ENCODE measurements around the gene METTL15. TPM values are rescaled to one million over a fixed set of nuclear protein-coding genes. Genes with fewer than 3 reads are reported as not detected.

Gene METTL15
- total and polyA plus RNA-seq, 2 of the 8 experiments (the other 6 are each of a cell fraction or from before 2014, with no cell fraction given): 5.4 to 10.5 TPM

DNA sequence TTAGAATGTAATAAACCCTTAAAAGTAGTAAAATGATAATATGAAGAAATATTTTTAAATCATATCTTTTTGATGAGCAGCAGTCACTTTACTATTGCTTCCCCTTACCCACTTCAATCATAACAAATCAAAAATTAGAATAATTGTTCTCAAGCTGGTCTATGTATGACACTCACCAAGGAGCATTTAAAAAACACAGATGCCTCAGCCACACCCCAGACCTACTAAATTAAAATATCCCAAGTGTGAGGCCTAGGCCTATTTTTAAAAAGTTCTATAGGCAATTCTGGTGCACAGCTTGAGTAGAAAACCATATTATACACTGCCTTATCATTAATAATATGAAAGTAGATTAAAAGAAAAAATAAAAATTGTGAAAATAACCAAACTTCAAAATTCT is 15.4 kb upstream of the METTL15 start (continued):
- TF ChIP-seq, protein P1, sequence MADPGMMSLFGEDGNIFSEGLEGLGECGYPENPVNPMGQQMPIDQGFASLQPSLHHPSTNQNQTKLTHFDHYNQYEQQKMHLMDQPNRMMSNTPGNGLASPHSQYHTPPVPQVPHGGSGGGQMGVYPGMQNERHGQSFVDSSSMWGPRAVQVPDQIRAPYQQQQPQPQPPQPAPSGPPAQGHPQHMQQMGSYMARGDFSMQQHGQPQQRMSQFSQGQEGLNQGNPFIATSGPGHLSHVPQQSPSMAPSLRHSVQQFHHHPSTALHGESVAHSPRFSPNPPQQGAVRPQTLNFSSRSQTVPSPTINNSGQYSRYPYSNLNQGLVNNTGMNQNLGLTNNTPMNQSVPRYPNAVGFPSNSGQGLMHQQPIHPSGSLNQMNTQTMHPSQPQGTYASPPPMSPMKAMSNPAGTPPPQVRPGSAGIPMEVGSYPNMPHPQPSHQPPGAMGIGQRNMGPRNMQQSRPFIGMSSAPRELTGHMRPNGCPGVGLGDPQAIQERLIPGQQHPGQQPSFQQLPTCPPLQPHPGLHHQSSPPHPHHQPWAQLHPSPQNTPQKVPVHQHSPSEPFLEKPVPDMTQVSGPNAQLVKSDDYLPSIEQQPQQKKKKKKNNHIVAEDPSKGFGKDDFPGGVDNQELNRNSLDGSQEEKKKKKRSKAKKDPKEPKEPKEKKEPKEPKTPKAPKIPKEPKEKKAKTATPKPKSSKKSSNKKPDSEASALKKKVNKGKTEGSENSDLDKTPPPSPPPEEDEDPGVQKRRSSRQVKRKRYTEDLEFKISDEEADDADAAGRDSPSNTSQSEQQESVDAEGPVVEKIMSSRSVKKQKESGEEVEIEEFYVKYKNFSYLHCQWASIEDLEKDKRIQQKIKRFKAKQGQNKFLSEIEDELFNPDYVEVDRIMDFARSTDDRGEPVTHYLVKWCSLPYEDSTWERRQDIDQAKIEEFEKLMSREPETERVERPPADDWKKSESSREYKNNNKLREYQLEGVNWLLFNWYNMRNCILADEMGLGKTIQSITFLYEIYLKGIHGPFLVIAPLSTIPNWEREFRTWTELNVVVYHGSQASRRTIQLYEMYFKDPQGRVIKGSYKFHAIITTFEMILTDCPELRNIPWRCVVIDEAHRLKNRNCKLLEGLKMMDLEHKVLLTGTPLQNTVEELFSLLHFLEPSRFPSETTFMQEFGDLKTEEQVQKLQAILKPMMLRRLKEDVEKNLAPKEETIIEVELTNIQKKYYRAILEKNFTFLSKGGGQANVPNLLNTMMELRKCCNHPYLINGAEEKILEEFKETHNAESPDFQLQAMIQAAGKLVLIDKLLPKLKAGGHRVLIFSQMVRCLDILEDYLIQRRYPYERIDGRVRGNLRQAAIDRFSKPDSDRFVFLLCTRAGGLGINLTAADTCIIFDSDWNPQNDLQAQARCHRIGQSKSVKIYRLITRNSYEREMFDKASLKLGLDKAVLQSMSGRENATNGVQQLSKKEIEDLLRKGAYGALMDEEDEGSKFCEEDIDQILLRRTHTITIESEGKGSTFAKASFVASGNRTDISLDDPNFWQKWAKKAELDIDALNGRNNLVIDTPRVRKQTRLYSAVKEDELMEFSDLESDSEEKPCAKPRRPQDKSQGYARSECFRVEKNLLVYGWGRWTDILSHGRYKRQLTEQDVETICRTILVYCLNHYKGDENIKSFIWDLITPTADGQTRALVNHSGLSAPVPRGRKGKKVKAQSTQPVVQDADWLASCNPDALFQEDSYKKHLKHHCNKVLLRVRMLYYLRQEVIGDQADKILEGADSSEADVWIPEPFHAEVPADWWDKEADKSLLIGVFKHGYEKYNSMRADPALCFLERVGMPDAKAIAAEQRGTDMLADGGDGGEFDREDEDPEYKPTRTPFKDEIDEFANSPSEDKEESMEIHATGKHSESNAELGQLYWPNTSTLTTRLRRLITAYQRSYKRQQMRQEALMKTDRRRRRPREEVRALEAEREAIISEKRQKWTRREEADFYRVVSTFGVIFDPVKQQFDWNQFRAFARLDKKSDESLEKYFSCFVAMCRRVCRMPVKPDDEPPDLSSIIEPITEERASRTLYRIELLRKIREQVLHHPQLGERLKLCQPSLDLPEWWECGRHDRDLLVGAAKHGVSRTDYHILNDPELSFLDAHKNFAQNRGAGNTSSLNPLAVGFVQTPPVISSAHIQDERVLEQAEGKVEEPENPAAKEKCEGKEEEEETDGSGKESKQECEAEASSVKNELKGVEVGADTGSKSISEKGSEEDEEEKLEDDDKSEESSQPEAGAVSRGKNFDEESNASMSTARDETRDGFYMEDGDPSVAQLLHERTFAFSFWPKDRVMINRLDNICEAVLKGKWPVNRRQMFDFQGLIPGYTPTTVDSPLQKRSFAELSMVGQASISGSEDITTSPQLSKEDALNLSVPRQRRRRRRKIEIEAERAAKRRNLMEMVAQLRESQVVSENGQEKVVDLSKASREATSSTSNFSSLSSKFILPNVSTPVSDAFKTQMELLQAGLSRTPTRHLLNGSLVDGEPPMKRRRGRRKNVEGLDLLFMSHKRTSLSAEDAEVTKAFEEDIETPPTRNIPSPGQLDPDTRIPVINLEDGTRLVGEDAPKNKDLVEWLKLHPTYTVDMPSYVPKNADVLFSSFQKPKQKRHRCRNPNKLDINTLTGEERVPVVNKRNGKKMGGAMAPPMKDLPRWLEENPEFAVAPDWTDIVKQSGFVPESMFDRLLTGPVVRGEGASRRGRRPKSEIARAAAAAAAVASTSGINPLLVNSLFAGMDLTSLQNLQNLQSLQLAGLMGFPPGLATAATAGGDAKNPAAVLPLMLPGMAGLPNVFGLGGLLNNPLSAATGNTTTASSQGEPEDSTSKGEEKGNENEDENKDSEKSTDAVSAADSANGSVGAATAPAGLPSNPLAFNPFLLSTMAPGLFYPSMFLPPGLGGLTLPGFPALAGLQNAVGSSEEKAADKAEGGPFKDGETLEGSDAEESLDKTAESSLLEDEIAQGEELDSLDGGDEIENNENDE (IDR thresholded peaks at IDR 0.05; ENCODE audit: insufficient replicate concordance, low read length): no peak
- TF ChIP-seq KDM1A (IDR thresholded peaks at IDR 0.05; ENCODE audit: borderline replicate concordance, low read length): no peak
- no peak for TF ChIP-seq TEAD4 (IDR thresholded peaks at IDR 0.05; ENCODE audit: low read depth, low read length)
- TF ChIP-seq CTBP2 (IDR thresholded peaks at IDR 0.05; ENCODE audit: borderline replicate concordance, insufficient read depth, insufficient read length, low read length): no peak
- no peak for TF ChIP-seq EGR1 (IDR thresholded peaks at IDR 0.05; ENCODE audit: borderline replicate concordance, low read depth, low read length)
- no peak for TF ChIP-seq CEBPB (IDR thresholded peaks at IDR 0.05; ENCODE audit: low read depth, low read length)
- no peak for TF ChIP-seq SRF (IDR thresholded peaks at IDR 0.05; ENCODE audit: low read depth, low read length)
- TF ChIP-seq PHF8 (conservative IDR thresholded peaks at IDR 0.05; ENCODE audit: low read depth, low read length): no peak
- TF ChIP-seq, protein P2, sequence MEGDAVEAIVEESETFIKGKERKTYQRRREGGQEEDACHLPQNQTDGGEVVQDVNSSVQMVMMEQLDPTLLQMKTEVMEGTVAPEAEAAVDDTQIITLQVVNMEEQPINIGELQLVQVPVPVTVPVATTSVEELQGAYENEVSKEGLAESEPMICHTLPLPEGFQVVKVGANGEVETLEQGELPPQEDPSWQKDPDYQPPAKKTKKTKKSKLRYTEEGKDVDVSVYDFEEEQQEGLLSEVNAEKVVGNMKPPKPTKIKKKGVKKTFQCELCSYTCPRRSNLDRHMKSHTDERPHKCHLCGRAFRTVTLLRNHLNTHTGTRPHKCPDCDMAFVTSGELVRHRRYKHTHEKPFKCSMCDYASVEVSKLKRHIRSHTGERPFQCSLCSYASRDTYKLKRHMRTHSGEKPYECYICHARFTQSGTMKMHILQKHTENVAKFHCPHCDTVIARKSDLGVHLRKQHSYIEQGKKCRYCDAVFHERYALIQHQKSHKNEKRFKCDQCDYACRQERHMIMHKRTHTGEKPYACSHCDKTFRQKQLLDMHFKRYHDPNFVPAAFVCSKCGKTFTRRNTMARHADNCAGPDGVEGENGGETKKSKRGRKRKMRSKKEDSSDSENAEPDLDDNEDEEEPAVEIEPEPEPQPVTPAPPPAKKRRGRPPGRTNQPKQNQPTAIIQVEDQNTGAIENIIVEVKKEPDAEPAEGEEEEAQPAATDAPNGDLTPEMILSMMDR (IDR thresholded peaks at IDR 0.05; ENCODE audit: control extremely low read depth in 1 of 3, insufficient read depth in 1 of 3, low read depth in 1 of 3, low read length in 3 of 3): no peak
